ENCODE results near the gene NIPAL4.

The NIPAL4 gene

DNA sequence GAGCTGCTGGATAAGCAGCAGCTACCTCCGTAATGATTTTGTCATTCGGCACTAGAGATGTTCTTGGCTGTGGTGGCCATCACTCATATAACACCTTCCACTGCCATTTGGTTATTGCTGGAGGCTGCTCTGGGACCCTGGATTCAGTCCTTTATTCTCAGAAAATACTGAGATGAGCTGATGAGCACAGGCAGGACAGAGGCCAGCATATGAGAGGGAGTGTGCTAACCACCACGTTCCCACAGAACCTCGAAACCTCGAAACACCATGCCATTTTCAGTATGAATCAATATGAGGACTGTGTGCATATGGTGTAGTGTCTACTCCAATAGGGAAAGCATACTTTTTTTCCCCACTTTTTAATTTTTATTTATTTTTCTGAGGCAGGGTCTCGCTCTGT, 59.0 kb downstream of the NIPAL4 start:
- FAIRE-seq, result no peak

DNA sequence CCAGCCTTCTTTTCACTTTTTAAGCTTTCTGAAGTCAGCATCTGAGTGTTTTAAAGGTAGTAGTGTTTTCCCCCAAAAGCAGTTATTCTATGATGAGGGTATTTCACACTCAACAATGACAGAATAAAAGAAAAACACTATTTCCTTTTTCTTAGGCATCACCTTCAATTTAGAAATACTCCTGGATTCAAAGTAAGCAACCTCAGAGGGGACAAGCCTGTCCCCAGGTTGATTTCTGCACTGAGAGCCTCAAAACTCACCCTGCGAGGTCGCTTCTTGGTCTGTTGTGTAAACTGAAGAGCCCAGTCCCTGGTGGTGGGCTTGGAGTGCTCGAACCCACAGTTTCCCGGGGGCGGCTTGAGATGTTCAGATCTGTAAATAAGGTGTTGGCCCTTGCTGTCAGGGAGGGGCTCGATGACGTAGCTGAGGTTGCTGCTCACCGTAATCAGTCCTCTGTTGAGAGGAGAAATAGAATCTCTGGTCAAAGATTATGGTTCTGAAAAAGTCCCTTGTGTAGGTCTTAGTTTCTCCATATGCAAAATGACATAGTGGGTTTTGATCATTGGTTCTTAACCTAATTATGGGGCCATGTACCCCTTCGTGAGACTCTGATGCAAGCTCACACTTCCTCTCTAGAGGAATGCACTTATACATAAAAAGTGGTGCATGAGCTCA, 59.7 kb downstream of the NIPAL4 start:
- no peak for FAIRE-seq

DNA sequence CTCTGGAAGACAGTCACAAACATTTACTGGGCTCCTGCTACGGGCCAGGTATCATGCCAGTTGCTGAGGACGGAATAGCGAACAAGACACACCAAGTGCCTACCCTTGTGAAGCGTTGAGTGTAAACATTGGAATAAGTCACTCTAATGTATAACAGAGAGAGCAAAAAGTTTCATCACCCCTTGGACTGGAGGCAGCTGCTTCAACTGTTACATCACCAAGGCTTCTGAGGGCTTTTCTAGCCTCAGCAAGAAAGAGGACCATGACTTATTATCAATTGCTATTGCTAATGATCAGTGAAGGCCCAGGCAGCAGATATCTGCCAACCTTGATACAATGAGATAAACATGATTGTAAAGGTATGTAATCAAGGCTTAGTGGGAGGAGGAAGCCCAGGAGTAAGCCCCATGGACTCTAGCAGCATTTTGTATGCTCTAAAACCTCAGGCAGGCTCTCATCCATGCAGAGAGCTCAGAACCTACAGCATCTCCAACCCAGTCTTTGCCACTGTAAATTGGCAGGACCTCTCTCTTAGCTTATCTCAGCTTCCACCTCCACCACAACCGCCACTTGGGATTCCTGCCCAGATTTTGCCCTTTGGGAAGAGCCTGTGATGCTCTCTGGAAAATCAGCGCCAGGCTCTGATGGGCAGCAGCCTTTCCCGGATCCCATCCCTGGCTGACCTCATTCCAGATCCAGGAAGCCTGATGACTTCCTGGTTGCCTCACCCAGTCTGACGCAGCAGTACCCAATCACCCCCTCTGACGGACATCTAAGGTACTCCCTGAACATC, 61.1 kb downstream of the NIPAL4 start:
- FAIRE-seq, result no peak

DNA sequence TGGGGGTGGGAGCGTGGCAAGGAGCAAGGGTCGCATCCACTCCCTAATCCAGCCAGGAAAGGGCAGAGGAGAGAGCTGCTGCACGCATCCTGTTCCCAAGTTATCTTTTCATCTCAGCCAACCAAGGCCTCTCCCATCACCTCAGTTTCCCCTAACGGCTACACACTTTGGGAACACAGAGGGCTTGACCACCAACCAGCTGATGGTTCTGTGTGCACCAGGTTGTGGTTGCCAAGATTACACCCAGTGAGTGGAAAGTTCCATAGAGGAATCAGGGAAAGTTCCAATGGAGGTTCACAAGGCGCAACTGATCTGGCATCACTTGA, 61.7 kb downstream of the NIPAL4 start:
- FAIRE-seq, result no peak

DNA sequence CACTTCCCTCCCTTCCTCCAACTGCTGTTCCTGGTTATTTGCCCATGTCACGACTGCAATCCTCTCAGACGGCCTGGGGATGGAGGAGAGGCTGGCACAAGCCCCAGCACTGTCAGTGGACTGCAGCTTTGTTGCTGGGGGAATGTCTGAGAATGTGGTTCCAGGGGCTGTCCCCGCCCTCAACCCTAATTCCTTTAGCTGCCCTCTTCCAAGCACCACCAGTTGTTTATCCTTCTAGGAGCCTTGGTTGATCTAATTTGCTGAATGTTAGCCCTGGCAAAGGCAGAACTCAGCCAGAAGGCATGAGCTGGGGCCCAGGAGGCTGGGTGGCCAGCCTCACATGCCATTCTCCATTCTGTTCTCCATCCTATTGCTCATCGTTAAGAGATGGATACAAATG, 64.0 kb downstream of the NIPAL4 start:
- no peak for FAIRE-seq

All from islet of Langerhans (tissue), 1 donor.